Endodermal cell (in vitro differentiated cells): ENCODE results near the gene ARHGAP26. TPM values are rescaled to one million over a fixed set of nuclear protein-coding genes. Genes with fewer than 3 reads are reported as not detected.

ENCODE experiments used
- DNase-seq: peaks from one replicate; pipeline ENCODE4 v3.0.0-alpha.2; 2017
- H3K27ac ChIP-seq: 2 replicates; pipeline ENCODE4 v1.5.1; 2013; ENCODE audit warnings: mild to moderate bottlenecking, low read depth, low read length, moderate library complexity
- H3K27me3 ChIP-seq: 2 replicates; pipeline ENCODE4 v1.6.1; 2013; ENCODE audit warnings: mild to moderate bottlenecking, low read length, moderate library complexity; ENCODE audit not compliant: insufficient read depth, control insufficient read depth, poor library complexity, severe bottlenecking
- H3K36me3 ChIP-seq: 2 replicates; pipeline ENCODE4 v1.7.0; 2013; ENCODE audit warnings: mild to moderate bottlenecking, low read length, moderate library complexity; ENCODE audit not compliant: control insufficient read depth, insufficient read depth
- H3K4me1 ChIP-seq: one replicate; pipeline ENCODE4 v1.7.0; 2013; ENCODE audit warnings: low read length; ENCODE audit not compliant: control insufficient read depth, insufficient read depth
- H3K4me3 ChIP-seq: 2 replicates; pipeline ENCODE4 v1.5.1; 2013; ENCODE audit warnings: mild to moderate bottlenecking, low read length, moderate library complexity
- H3K9ac ChIP-seq: 2 replicates; pipeline ENCODE4 v1.6.1; 2013; ENCODE audit warnings: mild to moderate bottlenecking, low read length, moderate library complexity; ENCODE audit not compliant: poor library complexity, severe bottlenecking; ENCODE audit errors: extremely low read depth
- H3K9me3 ChIP-seq: 2 replicates; pipeline ENCODE4 v1.6.1; 2013; ENCODE audit warnings: mild to moderate bottlenecking, low read length, moderate library complexity; ENCODE audit not compliant: control insufficient read depth
- H3K27ac Mint-ChIP-seq: 2 replicates; pipeline ENCODE4 v1.8.0; 2020; ENCODE audit warnings: mixed read lengths
- H3K27me3 Mint-ChIP-seq: 2 replicates; pipeline ENCODE4 v1.8.0; 2021; ENCODE audit warnings: mild to moderate bottlenecking, mixed read lengths; ENCODE audit not compliant: insufficient read depth
- H3K36me3 Mint-ChIP-seq: 2 replicates; pipeline ENCODE4 v1.8.0; 2020; ENCODE audit warnings: low read depth, mixed read lengths
- H3K4me1 Mint-ChIP-seq: 2 replicates; pipeline ENCODE4 v1.8.0; 2020; ENCODE audit warnings: mixed read lengths
- H3K4me3 Mint-ChIP-seq: 2 replicates; pipeline ENCODE4 v1.8.0; 2020; ENCODE audit warnings: mild to moderate bottlenecking, moderate library complexity, mixed read lengths
- H3K9me3 Mint-ChIP-seq: 2 replicates; pipeline ENCODE4 v1.8.0; 2020; ENCODE audit warnings: mild to moderate bottlenecking, mixed read lengths
- CTCF ChIP-seq: fragments of 200-600 bp; sonication (generic); conservative IDR thresholded peaks from 2 replicates; pipeline ENCODE4 v1.5.0; 2021; ENCODE audit warnings: antibody characterized with exemption, mild to moderate bottlenecking
- WGBS, 2 experiments: methylation state at CpG; one replicate each; pipeline versions ENCODE4 v1.1.5 to v1.1.7; 2013; ENCODE audit warnings: missing lambda C conversion rate in 2 of 2, mixed read lengths in 1 of 2; ENCODE audit not compliant: insufficient coverage in 1 of 2, insufficient read length in 1 of 2; 5-methylcytosine and 5-hydroxymethylcytosine counted together
- total RNA-seq, 2 donors: library from RNA; stranded (reverse); fragmentation: NEBNext Ultra II Directional in 1 of 2; extraction: Animal tissue kit (Norgen Biotek cat#: 25700) in 1 of 2; gene quantifications; 2 replicates in 1 of 2; 3 replicates in 1 of 2; pipeline ENCODE4 v1.2.1, GENCODE V29; 2021

ARHGAP26 gene
- total RNA-seq, 2 donors from 2014 or later = 49.2 to 60.5 TPM

- H3K4me1 ChIP-seq = peaks cover 21% of the 10 kb centered on the region
- 85 to 100% methylated on average over 3 of the region's 3 CpGs for WGBS, 2 experiments
- no peaks in the 10 kb centered on the region for H3K27me3 ChIP-seq
- no peak overlapping the region for H3K9ac ChIP-seq
- TF ChIP-seq CTCF = no peak
- H3K9me3 Mint-ChIP-seq = no peaks in the 10 kb centered on the region
- no peak overlapping the region for H3K27ac Mint-ChIP-seq
- H3K4me3 ChIP-seq = no peak overlapping the region
- no peak for DNase-seq
- H3K36me3 ChIP-seq = no peaks in the 10 kb centered on the region
- no peaks in the 10 kb centered on the region for H3K9me3 ChIP-seq
- no peaks in the 10 kb centered on the region for H3K36me3 Mint-ChIP-seq
- no peak overlapping the region for H3K27ac ChIP-seq
- no peaks in the 10 kb centered on the region for H3K27me3 Mint-ChIP-seq
- H3K4me1 Mint-ChIP-seq = peaks cover 47% of the 10 kb centered on the region
- no peak overlapping the region for H3K4me3 Mint-ChIP-seq
Observed at GRCh38 chr5:143168921-143169810, 399.0 kb downstream of the ARHGAP26 start.

GRCh38 chr5:143170104-143170503 lies 399.9 kb downstream of the ARHGAP26 start:
- H3K9ac ChIP-seq = no peak overlapping the region
- Mint-ChIP-seq H3K27me3 (no peaks in the 10 kb centered on the region), H3K27ac (no peak overlapping the region), H3K4me3 (no peak overlapping the region), H3K9me3 (no peaks in the 10 kb centered on the region), H3K4me1 (peaks cover 55% of the 10 kb centered on the region), H3K36me3 (no peaks in the 10 kb centered on the region)
- no peak overlapping the region for H3K4me3 ChIP-seq
- no peak for TF ChIP-seq CTCF
- no peaks in the 10 kb centered on the region for H3K27me3 ChIP-seq
- peaks cover 30% of the 10 kb centered on the region for H3K4me1 ChIP-seq
- H3K9me3 ChIP-seq = no peaks in the 10 kb centered on the region
- no peak overlapping the region for H3K27ac ChIP-seq
- 90 to 93% methylated on average over 3 of the region's 3 CpGs for WGBS, 2 experiments
- DNase-seq = no peak
- no peaks in the 10 kb centered on the region for H3K36me3 ChIP-seq

- DNase-seq = no peak
Observed at GRCh38 chr5:143170977-143171376, 400.8 kb downstream of the ARHGAP26 start.

More at GRCh38 chr5:143170977-143171376, 400.8 kb downstream of the ARHGAP26 start:
- Mint-ChIP-seq H3K27ac (no peak overlapping the region), H3K4me1 (peaks cover 60% of the 10 kb centered on the region), H3K36me3 (no peaks in the 10 kb centered on the region), H3K9me3 (no peaks in the 10 kb centered on the region), H3K4me3 (no peak overlapping the region), H3K27me3 (no peaks in the 10 kb centered on the region)
- Histone ChIP-seq H3K4me1 (peaks cover 31% of the 10 kb centered on the region), H3K27me3 (no peaks in the 10 kb centered on the region), H3K27ac (no peak overlapping the region), H3K9me3 (no peaks in the 10 kb centered on the region), H3K9ac (no peak overlapping the region), H3K36me3 (no peaks in the 10 kb centered on the region), H3K4me3 (no peak overlapping the region)
- TF ChIP-seq CTCF = no peak
- WGBS, 2 experiments = 90 to 97% methylated on average over 1 to 2 of the region's 2 CpGs
